ENCODE measurements around the gene CHST11.

The CHST11 gene

DNA sequence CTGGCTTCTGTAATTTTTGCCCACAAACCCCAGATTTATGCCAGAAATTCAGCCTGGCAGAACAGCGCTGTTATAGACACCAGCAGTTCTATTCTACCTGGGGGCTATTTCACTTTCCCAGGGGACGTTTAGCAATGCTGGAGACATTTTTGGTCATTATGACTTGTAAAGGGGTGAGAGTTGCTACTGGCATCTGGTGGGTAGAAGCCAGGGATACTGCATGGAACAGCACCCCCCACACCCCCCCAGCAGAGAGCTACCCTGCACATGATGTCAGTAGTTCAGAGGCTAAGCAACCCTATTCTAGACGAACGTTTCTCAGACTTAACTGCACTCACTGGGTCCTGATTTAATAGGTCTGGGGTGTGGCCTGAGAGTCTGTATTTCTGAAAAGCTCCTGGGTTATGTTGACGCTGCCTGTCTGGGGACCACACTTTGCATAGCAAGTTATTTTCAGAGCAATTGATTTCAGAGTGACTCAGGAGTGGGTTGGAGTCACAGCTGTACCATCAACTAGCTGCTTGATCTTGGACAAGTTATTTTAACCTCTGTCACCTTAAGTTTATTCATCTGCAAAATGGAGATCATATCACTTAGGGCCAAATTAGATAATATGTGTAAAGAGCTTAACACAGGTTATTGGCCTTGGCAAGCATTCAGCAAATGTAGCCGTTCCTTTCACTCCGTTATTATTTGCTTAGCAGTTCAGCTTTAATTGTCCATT lies 48.5 kb downstream of the CHST11 start:
- H3K4me3 ChIP-seq (ENCODE audit: insufficient read length, low read depth) = no peak overlapping the region
- H3K9me3 ChIP-seq (ENCODE audit: insufficient read depth, low read length) = no peaks in the 10 kb centered on the region
- no peaks in the 10 kb centered on the region for H3K27me3 ChIP-seq (ENCODE audit: insufficient read depth, insufficient read length)
- TF ChIP-seq SUZ12 (IDR thresholded peaks at IDR 0.05; ENCODE audit: extremely low read depth, insufficient read depth, insufficient read length) (no peak), YY1 (IDR thresholded peaks at IDR 0.05; ENCODE audit: insufficient read depth, insufficient read length) (no peak), ZNF274 (IDR thresholded peaks at IDR 0.05; ENCODE audit: low read depth, low read length) (no peak)
- no peaks in the 10 kb centered on the region for H3K36me3 ChIP-seq (ENCODE audit: insufficient read depth, insufficient read length, low read length)
- DNase-seq (ENCODE audit: low read depth, low spot score) = no peak
- H3K9ac ChIP-seq (ENCODE audit: insufficient read length, low read depth) = no peak overlapping the region
- peaks cover 18% of the 10 kb centered on the region for H3K4me1 ChIP-seq (ENCODE audit: insufficient read depth, insufficient read length)

DNA sequence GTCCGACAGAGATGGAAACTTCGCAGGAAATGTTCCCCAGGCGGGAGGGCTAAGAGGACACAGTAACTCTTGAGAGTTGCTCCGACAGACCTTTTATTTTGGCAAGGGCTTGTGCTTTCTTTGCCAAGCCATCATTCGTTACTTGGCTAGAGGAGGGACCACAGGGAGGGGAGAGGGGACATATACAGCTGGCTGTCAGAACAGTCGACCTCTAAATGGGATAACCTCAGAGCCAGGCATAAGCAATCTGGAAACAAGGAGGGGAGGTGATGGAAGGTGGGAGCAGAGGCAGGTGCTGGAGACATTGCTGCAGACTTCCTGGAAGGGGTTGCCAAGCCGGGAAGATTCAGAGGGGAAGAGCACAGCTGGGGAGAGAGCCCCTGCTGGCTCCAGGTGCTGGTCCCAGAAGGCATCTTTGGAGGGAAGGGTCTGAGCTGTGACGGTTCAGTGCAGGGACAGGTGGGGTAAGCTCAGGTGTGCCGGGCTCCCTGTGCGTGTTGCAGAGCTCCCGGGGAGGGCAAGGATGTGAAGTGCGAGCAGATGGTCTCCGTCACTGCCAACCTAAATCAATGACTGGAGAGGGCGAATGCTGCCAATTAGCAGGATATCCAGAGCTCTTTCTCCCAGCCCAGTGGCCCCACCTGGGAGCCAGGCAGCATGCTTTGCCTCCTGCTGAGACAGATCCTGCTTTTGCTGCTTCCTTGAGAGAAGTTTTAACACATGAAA lies 50.1 kb downstream of the CHST11 start:
- DNase-seq (ENCODE audit: low read depth, low spot score) = no peak
- H3K4me3 ChIP-seq (ENCODE audit: insufficient read length, low read depth) = no peak overlapping the region
- no peaks in the 10 kb centered on the region for H3K9me3 ChIP-seq (ENCODE audit: insufficient read depth, low read length)
- no peaks in the 10 kb centered on the region for H3K36me3 ChIP-seq (ENCODE audit: insufficient read depth, insufficient read length, low read length)
- H3K27me3 ChIP-seq (ENCODE audit: insufficient read depth, insufficient read length) = no peaks in the 10 kb centered on the region
- H3K4me1 ChIP-seq (ENCODE audit: insufficient read depth, insufficient read length) = peaks cover 18% of the 10 kb centered on the region
- H3K9ac ChIP-seq (ENCODE audit: insufficient read length, low read depth) = no peak overlapping the region
- TF ChIP-seq ZNF274 (IDR thresholded peaks at IDR 0.05; ENCODE audit: low read depth, low read length) (no peak), SUZ12 (IDR thresholded peaks at IDR 0.05; ENCODE audit: extremely low read depth, insufficient read depth, insufficient read length) (no peak), YY1 (IDR thresholded peaks at IDR 0.05; ENCODE audit: insufficient read depth, insufficient read length) (no peak)

DNA sequence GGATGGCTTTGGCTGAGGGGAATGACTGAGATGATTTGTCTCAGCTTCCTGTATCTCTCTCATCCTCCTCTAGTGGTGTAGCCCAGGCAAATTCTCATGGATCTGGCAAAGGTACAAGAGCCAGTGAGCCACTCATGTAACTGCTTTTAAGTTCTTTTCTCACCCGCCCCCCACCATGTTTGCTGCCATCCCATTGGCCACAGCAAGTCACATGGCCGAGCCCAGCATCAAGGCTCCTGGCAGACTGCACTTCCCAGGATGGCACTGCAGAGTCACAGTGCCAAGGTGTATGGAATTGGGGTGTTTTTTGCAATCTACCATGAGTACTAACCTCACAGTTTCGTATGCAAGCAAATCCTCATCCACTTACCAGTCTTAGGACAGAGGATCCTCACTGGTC lies 50.9 kb downstream of the CHST11 start:
- H3K27me3 ChIP-seq (ENCODE audit: insufficient read depth, insufficient read length) = no peaks in the 10 kb centered on the region
- H3K36me3 ChIP-seq (ENCODE audit: insufficient read depth, insufficient read length, low read length) = no peaks in the 10 kb centered on the region
- no peak for DNase-seq (ENCODE audit: low read depth, low spot score)
- no peak overlapping the region for H3K9ac ChIP-seq (ENCODE audit: insufficient read length, low read depth)
- H3K4me3 ChIP-seq (ENCODE audit: insufficient read length, low read depth) = no peak overlapping the region
- TF ChIP-seq ZNF274 (IDR thresholded peaks at IDR 0.05; ENCODE audit: low read depth, low read length) (no peak), YY1 (IDR thresholded peaks at IDR 0.05; ENCODE audit: insufficient read depth, insufficient read length) (no peak), SUZ12 (IDR thresholded peaks at IDR 0.05; ENCODE audit: extremely low read depth, insufficient read depth, insufficient read length) (no peak)
- H3K4me1 ChIP-seq (ENCODE audit: insufficient read depth, insufficient read length) = peaks cover 18% of the 10 kb centered on the region
- no peaks in the 10 kb centered on the region for H3K9me3 ChIP-seq (ENCODE audit: insufficient read depth, low read length)

DNA sequence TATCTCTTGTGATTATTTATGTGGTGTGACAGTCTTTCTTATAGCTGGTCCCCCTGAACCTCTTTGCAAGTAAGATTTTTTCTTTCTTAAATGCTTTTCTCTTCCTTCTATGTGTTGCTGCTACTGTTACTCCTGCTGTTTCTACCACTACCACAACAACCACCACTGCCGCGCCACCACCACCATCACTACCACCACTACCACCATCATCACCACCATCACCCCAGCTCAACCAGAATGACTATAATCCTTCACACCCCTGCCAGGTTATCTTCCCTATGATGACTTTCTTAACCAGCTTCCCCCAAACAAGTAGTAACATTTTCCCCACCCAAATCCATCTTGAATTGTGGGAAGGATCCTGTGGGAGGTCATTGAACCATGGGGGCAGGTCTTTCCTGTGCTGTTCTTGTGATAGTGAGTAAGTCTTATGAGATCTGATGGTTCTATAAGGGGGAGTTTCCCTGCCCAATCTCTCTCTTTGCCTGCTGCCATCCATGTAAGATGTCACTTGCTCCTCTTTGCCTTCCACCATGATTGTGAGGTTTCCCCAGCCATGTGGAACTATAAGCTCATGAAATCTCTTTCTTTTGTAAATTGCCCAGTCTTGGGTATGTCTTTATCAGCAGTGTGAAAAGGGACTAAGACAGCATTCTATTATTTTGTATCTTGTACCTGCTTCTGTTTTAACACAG lies 52.2 kb downstream of the CHST11 start:
- Histone ChIP-seq H3K9me3 (ENCODE audit: insufficient read depth, low read length) (no peaks in the 10 kb centered on the region), H3K36me3 (ENCODE audit: insufficient read depth, insufficient read length, low read length) (no peaks in the 10 kb centered on the region), H3K9ac (ENCODE audit: insufficient read length, low read depth) (no peak overlapping the region), H3K4me1 (ENCODE audit: insufficient read depth, insufficient read length) (peaks cover 18% of the 10 kb centered on the region), H3K27me3 (ENCODE audit: insufficient read depth, insufficient read length) (no peaks in the 10 kb centered on the region), H3K4me3 (ENCODE audit: insufficient read length, low read depth) (no peak overlapping the region)
- no peak for TF ChIP-seq SUZ12 (IDR thresholded peaks at IDR 0.05; ENCODE audit: extremely low read depth, insufficient read depth, insufficient read length)
- no peak for TF ChIP-seq YY1 (IDR thresholded peaks at IDR 0.05; ENCODE audit: insufficient read depth, insufficient read length)
- TF ChIP-seq ZNF274 (IDR thresholded peaks at IDR 0.05; ENCODE audit: low read depth, low read length) = no peak
- DNase-seq (ENCODE audit: low read depth, low spot score) = no peak

DNA sequence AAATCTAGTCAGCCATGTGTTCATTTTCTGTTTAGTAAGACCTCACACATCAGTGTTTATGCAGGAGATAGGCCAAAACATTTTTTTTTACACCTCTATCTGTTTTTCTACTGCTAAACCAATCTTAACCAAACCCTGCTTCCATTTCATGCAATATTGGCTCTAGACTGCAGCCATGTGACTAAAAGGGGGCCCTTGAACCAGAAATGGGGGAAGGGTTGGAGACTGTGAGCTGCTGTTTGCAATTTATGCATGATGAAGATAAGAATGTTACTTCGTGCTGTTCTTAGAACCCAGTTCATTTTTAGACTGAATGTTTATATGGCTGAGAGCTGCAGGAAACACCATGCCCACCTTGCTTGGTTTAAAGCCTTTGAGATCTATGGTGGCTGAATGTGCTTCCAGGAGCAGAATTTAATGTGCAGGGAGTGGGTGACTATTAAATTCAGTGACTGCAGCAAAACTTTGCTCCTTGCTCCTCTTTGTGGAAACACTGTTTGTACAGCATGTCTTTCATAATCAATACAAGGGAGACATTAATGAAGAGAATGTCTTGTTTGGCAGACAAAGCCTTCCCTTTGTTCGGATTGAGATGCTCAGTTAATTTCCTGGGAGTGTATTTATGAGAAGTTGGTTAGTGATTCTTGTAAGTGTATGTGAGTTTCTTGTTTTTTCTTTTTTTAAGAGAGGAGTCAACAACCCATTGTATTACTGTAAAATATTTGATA lies 53.6 kb downstream of the CHST11 start:
- no peaks in the 10 kb centered on the region for H3K36me3 ChIP-seq (ENCODE audit: insufficient read depth, insufficient read length, low read length)
- peaks cover 13% of the 10 kb centered on the region for H3K4me1 ChIP-seq (ENCODE audit: insufficient read depth, insufficient read length)
- H3K9ac ChIP-seq (ENCODE audit: insufficient read length, low read depth) = no peak overlapping the region
- no peaks in the 10 kb centered on the region for H3K9me3 ChIP-seq (ENCODE audit: insufficient read depth, low read length)
- H3K4me3 ChIP-seq (ENCODE audit: insufficient read length, low read depth) = no peak overlapping the region
- no peak for TF ChIP-seq SUZ12 (IDR thresholded peaks at IDR 0.05; ENCODE audit: extremely low read depth, insufficient read depth, insufficient read length)
- no peak for TF ChIP-seq ZNF274 (IDR thresholded peaks at IDR 0.05; ENCODE audit: low read depth, low read length)
- no peak for DNase-seq (ENCODE audit: low read depth, low spot score)
- H3K27me3 ChIP-seq (ENCODE audit: insufficient read depth, insufficient read length) = no peaks in the 10 kb centered on the region

DNA sequence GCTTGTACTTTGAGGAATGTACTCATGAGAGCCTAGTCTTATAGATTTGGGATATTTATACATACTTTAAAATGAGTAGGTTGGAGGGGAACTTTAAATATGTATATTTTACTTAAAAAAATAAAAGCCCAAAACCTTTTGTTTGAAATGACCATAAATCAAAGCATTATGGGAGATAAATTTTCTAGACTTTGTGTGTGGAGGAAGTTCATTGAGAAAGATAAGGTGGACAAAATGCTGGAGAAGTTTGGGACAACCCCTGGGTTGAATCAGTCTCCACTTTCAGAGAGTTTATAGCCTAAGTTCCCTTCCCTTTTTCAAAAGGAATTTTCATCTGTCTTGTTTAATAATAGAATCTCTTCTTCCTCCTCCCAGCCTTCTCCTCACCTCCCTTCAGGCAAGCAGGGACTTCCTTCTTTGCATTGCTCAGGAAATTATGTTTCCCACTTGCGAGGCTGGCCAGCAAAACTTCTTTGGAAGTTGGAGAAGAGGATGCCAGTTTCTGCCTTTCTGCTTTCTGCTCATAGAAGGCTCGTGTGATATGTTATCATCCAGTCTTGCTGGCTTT lies 54.2 kb downstream of the CHST11 start:
- DNase-seq (ENCODE audit: low read depth, low spot score) = no peak
- TF ChIP-seq YY1 (IDR thresholded peaks at IDR 0.05; ENCODE audit: insufficient read depth, insufficient read length) = no peak
- no peak for TF ChIP-seq ZNF274 (IDR thresholded peaks at IDR 0.05; ENCODE audit: low read depth, low read length)
- no peak for TF ChIP-seq SUZ12 (IDR thresholded peaks at IDR 0.05; ENCODE audit: extremely low read depth, insufficient read depth, insufficient read length)
- no peak overlapping the region for H3K9ac ChIP-seq (ENCODE audit: insufficient read length, low read depth)
- H3K36me3 ChIP-seq (ENCODE audit: insufficient read depth, insufficient read length, low read length) = no peaks in the 10 kb centered on the region
- H3K4me3 ChIP-seq (ENCODE audit: insufficient read length, low read depth) = no peak overlapping the region
- H3K4me1 ChIP-seq (ENCODE audit: insufficient read depth, insufficient read length) = peaks cover 13% of the 10 kb centered on the region
- no peaks in the 10 kb centered on the region for H3K27me3 ChIP-seq (ENCODE audit: insufficient read depth, insufficient read length)
- H3K9me3 ChIP-seq (ENCODE audit: insufficient read depth, low read length) = no peaks in the 10 kb centered on the region

Measured in NT2/D1 (cell line).